HG02943 (cell line): ENCODE data around the gene CLEC2A.
A peak's percentile ranks its signal among the peaks of the same experiment; 100 is the strongest.
"Not testable (repeated sequence)": the region's sequence is repeated elsewhere in the genome, so short reads cannot be mapped to it uniquely, and the experiment has no call there.

Experiments used
- ATAC-seq: cut with Tn5 transposase; IDR thresholded peaks from one replicate; pipeline ENCODE4 v1.9.1; 2021; ENCODE audit warnings: mild to moderate bottlenecking, low read depth, moderate library complexity; ENCODE audit not compliant: unreplicated experiment

CLEC2A gene, protein sequence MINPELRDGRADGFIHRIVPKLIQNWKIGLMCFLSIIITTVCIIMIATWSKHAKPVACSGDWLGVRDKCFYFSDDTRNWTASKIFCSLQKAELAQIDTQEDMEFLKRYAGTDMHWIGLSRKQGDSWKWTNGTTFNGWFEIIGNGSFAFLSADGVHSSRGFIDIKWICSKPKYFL

DNA sequence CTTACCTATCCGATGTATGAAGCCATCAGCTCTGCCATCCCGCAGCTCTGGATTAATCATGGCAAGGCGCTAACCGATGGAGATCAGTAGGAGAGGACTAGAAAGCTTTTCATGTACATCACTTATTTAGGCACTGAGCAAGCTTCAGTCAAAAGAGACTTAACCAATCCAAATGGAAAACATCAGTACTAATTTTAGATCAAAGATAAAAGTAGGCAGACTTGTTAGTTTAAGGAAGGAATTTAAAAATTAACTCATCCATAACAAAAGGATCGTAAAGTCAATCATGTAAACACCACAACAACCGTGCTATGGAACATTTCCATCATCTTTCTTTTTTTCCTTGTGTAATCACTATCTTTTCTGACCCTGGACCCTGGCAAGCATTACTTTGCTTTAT lies at the start of gene CLEC2A:
TSS of gene CLEC2A (minus strand) at position 101 of the 400 bp plus-strand sequence. CDS start at position 60, 41 bp downstream.
- no peak for ATAC-seq

DNA sequence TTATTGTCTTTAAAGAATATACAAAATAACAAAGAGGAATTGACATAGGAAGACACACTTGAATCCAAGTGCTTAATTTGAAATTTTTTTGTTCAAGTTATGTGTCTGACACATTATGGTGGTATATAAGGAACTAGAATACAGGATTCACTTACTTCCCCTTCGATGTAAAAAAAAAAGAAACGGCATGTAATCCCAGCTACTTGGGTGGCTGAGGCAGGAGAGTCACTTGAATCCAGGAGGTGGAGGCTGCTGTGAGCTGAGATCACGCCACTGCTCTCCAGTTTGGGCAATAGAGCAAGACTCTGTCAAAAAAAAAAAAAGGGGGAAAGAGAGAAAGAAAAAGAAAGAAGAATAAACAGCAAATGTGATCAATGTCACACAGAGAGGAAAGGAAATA lies 48.0 kb upstream of the CLEC2A start:
- no peak for ATAC-seq

DNA sequence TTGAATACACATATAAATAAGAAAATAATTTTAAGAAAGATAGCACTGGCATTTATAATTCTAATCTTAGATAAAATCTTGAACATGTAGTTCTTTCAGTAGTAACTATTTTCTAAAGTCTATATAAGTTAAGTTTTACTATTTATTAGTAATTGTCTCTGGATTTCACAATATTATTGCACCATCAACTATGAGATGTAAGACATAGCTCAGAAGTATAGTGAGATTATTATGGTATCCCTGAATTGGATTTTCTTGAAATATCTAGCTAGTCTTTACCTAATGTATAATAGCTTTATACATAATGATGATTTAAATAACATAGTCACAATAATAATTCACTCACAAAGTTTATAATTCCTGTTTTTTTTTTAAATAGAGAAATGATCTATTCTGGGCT lies 45.7 kb upstream of the CLEC2A start:
- no peak for ATAC-seq

DNA sequence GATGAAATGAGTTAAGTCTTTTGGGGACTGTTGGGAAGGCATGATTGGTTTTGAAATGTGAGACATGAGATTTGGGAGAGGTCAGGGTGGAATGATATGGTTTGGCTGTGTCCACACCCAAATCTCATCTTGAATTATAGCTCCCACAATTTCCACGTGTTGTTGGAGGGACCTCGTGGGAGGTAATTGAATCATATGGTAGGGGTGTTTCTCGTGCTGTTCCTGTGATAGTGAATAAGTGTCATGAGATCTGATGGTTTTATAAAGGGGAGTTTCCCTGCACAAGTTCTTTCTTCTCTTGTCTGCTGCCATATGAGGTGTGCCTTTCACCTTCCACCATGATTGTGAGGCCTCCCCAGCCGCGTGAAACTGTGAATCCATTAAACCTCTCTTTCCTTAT lies 44.5 kb upstream of the CLEC2A start:
- ATAC-seq = not testable (repeated sequence)

DNA sequence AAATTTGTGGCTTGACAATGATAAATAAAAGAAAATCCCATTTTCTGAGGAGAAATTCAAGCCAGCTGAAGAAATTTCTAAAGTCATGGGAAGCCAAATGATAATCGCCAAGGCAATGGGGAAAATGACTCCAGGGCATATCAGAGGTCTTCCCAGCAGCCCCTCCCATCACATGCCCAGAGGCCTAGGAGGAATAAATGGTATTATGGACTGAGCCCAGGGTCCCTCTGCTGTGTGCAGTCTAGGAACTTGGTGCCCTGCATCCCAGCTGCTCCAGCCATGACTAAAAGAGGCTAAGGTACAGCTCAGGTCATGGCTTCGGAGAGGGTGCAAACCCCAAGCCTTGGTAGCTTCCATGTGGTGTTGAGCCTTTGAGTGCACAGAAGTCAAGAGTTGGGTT lies 43.4 kb upstream of the CLEC2A start:
- ATAC-seq = no peak

DNA sequence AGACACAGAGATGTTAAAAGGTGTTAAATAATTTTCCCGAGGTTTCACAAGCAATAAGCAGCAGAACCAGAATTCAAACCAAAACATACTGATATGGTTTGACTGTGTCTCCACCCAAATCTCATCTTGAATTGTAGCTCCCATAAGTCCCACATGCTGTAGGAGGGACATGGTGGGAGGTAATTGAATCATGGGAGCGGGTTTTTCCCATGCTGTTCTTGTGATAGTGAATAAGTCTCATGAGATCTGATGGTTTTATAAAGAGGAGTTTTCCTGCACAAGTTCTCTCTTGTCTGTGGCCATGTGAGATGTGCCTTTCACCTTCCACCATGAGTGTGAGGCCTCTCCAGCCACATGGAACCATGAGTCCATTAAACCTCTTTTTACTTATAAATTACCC lies 42.6 kb upstream of the CLEC2A start:
- not testable (repeated sequence) for ATAC-seq

DNA sequence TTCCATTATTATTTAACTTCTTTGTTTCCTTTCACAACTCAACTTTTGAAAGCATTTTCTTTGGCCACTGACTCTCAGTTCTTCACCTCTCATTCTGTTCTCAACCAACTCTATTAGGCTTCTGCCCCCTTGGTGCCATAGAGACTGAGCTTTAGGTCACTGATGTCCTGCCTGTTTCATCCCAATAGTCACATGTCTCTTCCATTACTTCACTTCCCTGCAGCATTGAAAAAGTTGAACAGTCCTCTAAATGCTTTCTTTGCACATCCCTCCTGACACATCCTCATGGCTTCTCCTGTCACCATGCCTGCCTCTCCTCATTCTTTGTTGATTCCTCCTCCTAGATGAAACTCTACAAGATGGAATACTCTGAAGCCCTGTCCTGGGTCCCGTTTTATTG lies 41.8 kb upstream of the CLEC2A start:
- ATAC-seq = no peak

DNA sequence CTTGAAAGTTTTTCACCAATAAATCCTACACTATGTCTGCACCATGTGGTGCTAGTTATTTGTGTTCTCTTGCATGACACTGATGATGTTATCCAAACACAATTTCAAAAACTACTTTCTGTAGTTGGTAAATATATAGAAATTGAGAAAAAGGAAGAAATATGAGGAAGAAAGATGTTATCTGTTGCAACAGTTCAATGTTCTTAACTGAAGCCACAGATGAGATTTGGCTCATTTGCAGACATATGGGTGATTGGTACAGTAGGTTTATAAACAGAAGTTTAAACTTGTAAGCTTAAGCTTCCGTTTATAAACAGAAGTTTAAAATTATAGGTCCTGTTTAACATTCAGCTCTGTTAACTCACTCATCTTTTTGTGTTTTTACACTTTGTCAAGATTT lies 39.0 kb upstream of the CLEC2A start, which contains the start of gene CLEC12A:
TSS of gene CLEC12A (plus strand) at position 229 of the 400 bp plus-strand sequence. CDS start 188 bp downstream, outside the sequence.
- no peak for ATAC-seq

DNA sequence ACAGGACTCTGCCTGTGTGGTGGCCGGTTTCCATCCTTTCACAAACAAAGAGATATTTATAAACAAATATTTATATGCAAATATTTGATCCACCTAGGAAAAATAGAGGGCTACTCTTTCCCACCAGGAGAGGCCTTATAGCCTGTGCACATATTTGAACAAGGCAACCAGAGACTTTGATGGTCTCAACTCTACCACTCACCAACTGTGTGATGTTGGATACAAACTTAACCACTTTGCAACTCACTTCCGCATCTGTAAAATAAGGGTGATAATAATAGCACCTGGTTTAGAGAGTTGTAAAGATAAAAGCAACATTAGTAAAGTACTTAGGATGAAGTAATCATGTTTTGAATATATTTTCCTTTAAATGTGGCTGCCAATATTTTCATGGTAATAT lies 37.5 kb upstream of the CLEC2A start:
- no peak for ATAC-seq

DNA sequence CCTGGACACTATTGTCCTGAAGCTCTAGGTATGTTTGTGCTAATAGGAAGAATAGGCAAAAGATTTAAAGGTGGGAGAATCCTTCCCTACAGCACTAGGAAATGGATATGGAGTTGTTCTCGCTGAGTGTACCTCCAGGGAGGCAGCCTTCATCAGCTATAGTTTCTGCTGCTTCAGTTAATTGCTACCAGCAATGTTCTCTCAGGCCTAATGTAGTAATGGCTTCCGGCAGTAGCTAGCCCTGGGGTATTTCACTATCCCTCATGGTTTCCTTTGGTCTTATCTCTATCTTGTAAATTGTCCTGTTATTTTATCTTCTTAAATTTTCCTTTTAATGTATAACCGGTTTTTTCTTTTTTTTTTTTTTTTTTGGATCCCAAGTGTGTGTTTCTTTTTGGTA lies 29.7 kb upstream of the CLEC2A start:
- no peak for ATAC-seq

DNA sequence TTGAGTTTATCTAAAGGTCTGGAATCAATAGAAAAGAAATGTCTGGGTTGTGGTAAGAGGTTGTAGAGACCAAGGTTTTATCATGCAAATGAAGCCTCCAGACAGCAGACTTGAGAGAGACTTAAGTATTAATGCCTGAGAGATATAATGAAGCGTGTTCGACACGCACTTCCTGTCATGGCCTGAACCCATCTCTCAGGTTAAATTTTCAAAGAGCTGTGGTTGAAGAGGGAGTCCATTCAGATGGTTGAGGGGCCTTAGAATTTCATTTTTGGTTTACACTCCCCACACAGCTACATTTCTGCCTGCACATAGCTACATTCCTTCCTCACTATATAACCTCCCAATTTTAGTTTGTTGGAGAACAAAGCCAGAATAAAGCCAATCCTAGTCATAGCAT lies 28.9 kb upstream of the CLEC2A start:
- ATAC-seq = peak; percentile 89

DNA sequence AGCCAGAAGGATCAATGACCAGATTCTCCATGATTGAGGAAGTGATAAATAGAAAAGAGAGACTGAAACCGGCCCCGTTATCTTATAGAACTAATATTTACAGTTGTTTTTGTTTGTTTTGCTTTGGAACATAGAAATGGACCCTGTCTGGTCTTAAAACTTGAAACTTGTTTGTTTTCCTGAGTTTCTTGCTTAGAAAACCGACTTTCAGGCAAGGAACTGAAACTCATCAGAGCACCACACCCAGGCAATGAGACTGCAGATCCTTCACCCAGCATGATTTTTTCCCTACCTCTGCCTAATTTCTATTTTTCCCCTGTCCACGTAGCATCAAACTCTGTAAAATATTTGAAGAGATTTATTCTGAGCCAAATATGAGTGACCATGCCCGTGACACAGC lies 28.4 kb upstream of the CLEC2A start:
- ATAC-seq = no peak

DNA sequence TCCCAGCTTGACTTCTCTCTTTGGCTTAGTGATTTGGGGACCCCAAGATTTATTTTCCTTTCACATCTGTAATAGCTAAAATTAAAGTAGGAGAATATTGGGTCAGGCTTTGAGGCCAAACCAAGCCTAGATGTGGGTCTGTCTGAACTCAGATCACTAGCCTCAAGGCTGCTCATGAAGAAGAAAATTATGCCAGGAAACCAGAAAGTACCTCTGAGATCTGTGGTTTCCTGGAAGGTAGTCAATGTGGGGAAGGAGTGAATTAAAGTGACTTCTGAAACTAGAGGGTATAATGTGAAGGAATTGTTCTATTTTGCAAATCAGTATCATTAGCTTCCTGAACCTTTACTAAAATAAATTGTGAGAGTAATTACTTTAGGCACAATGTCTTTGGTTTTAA lies 25.7 kb upstream of the CLEC2A start:
- ATAC-seq = no peak

DNA sequence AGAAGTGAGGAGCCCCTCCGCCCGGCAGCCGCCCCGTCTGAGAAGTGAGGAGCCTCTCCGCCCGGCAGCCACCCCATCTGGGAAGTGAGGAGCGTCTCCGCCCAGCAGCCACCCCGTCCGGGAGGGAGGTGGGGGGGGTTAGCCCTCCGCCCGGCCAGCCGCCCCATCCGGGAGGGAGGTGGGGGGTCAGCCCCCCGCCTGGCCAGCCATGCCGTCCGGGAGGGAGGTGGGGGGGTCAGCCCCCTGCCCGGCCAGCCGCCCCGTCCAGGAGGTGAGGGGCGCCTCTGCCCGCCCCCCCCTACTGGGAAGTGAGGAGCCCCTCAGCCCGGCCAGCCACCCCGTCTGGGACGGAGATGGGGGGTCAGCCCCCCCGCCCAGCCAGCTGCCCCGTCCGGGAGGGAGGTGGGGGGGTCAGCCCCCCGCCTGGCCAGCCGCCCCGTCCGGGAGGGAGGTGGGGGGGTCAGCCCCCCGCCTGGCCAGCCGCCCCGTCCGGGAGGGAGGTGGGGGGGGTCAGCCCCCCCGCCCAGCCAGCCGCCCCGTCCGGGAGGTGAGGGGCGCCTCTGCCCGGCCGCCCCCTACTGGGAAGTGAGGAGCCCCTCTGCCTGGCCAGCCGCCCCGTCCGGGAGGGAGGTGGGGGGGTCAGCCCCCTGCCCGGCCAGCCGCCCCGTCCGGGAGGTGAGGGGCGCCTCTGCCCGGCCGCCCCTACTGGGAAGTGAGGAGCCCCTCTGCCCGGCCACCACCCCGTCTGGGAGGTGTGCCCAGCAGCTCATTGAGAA lies 21.0 kb upstream of the CLEC2A start:
- ATAC-seq = not testable (repeated sequence)

DNA sequence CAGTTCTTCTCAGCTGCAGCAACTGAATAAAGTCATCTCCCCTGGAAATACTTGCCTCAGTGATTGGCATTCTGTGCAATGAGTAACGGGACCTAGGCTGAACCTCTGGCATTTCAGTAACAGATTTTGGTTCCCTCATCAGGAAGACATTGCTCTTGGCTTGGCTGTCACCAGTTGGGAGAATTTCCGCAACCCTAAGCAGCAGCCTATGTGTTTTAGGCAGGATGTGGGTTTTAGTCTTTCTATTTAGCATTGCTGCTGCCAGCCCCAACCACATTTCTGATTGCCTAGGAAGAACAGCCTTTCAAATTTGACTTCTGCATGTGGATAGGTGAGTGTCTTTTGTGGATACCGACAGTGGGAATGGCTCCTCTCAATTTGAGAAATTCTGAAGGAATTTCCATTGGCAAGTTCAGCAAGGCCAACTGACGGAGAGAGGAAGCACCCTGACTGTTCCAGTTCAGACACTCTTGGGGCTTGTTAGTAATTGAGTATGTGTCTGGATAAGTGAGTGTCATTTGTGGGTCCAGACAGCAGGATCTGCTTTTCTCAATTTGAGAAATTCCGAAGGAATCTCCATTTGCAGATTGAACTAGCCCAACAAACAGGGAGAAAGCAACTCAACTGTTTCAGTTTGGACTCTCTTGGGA lies 19.0 kb upstream of the CLEC2A start:
- ATAC-seq = no peak

DNA sequence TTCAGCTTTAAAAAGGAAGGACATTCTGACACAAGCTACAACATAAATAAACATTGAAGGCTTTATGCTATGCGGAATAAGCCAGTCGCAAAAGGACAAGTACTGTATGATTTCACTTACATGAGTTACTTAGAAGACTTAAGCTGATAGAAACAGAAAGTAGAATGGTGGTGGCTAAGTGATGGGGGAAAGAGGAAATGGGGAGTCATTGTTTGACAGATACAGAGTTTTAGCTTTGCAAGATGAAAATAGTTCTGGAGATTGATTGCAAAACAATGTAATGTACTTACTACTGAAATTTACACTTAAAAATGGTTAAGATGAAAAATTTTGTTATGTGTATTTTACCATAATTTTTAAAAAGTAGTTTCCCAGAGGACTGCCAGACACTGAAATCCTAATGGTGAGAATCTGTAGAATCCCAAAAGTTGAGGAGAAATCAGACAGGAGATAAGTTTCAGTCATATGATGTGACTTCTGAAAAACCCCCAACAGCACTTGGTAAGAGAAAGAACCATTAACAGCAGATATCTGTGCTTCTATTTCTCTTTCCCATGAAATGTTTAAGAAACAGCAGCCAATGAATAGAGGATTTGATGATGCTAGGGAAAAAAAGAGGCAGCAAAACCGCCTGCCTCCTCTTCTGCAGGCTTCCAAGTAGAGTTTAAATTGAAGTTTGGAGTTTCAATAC lies 16.6 kb upstream of the CLEC2A start:
- peak; percentile 96 for ATAC-seq

DNA sequence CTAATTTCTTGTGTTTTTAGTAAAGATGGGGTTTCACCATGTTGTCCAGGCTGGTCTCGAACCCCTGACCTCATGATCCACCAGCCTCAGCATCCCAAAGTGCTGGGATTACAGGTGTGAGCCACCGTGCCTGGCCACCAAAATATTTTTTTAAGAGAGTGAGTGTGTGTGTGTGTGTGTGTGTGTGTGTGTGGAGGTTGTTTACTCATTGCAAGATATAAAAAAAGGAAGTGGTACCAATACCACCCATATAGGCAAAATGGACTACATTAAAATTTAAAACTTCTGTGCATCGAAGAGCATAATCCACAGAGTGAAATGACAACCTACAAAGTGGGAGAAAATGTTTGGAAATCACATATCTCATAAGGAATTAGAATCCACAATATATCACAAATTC lies 15.5 kb upstream of the CLEC2A start:
- ATAC-seq = no peak

DNA sequence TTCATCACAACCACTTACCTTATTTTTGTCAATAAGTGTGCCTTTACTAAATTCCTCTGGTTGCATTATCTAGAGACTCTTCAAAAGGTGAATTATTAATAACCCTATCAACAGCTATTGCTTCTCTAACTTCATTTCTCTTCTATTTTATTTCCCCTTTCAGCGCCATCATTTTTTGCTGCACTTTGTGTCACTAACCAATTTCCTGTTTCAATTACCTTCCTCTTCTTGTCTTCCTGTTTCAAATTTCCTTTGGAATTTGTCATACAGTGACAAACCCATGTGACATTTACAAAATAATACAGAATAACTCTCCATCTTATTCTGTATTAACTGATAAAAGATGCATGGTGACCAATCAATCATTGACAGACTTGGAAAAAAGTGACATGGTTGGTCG lies 12.2 kb upstream of the CLEC2A start:
- ATAC-seq = no peak

DNA sequence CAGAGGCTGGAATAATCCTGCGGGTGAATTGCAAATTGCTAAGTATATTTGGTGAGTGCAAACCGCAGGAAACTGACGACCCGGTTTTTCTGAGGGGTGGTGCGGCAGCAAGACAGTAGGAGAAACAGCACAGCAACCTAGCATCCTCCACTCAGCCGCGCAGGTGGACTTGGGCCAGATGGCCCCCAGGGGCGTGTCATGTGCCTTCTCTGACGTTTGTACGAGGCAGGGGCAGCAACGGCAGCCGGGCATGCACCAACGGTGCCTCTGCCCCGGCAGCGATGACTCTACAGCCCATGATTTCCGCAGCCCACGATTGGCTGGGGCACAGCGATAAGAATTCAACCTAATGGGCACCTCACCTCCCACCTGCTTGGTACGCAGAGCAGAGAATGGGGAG lies 11.1 kb upstream of the CLEC2A start:
- no peak for ATAC-seq

DNA sequence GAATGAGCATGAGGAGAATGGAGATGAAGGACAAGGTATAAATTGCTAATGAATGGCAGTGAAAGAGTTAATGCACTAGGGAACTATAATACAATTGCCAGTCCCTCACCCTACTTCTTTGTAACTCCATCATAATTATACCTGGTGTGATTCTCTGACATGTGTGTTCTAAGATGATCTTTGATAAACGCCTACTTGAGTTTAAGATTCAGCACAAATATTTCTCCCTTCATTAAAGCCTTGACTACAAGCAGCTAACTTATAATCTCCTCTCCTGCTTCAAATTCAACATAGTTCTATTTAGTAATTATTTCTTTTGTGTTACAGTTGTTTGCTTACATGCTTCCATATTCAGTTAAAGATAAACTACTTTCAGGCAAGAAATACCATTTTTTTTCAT lies 9.7 kb upstream of the CLEC2A start:
- ATAC-seq = no peak

DNA sequence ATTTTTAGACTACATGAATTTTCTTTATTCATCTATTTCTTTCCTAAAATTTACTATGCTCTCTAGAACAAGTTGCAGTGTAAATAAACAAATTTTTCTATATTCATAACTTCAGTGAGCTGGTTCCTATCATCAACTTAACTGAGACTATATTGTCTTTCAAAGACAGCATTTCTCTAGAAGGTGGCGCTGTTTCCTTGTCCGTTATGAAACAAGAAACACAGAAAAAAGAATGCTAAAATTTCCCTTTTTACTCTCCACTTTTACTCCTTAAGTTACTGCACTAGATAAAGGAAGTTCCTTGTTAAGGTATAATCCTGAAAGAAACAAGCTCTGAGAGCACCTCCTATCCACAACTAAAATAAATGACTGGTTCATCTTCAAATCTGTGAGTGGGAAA lies 8.2 kb upstream of the CLEC2A start:
- ATAC-seq = no peak
